ENCODE measurements around the gene B4GALT4. TPM values are rescaled to one million over a fixed set of nuclear protein-coding genes. Genes with fewer than 3 reads are reported as not detected.

Gene B4GALT4
- total and polyA plus RNA-seq, 2 donors (not counting 3 experiments of a cell fraction or from before 2014, with no cell fraction given) = 3.7 to 7.1 TPM

DNA sequence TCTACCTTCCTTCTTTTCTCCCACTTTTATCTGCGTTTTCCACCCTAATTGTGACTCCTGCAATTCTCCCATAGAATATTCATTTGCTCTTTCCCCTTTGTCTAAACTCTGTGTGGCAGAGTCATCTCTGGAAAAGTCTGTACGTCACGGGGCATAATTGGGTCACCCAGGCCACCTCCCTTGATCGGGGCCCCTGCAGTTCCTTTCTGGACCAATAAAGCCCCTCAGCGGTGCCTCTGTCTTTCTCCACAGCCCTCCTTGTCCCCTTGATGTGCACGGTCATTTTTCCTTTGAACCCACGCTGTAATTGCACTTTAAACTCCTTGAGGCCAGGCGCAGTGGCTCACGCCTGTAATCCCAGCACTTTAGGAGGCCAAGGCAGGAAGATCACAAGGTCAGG, 56.6 kb downstream of the B4GALT4 start:
- no peak for FAIRE-seq
- H3K4me2 ChIP-seq (ENCODE audit: insufficient read depth, low read length) = no peak overlapping the region
- no peak for TF ChIP-seq JUN (IDR thresholded peaks at IDR 0.05; ENCODE audit: borderline replicate concordance, insufficient read depth, insufficient read length, low read depth)
- no peak for TF ChIP-seq FOS (IDR thresholded peaks at IDR 0.05; ENCODE audit: borderline replicate concordance, insufficient read depth, low read length)
- no peak for TF ChIP-seq GATA2 (IDR thresholded peaks at IDR 0.05; ENCODE audit: insufficient read depth, insufficient read length, low read depth, low read length)
- TF ChIP-seq POLR2A (IDR thresholded peaks at IDR 0.05; ENCODE audit: low read depth, low read length) = no peak
- TF ChIP-seq EZH2 (IDR thresholded peaks at IDR 0.05; ENCODE audit: borderline replicate concordance, low read depth, low read length, severe bottlenecking) = no peak
- TF ChIP-seq MAX (IDR thresholded peaks at IDR 0.05; ENCODE audit: insufficient read depth, insufficient read length) = no peak
- no peak for TF ChIP-seq MYC (IDR thresholded peaks at IDR 0.05; ENCODE audit: low read depth, low read length)
- TF ChIP-seq, protein P1, sequence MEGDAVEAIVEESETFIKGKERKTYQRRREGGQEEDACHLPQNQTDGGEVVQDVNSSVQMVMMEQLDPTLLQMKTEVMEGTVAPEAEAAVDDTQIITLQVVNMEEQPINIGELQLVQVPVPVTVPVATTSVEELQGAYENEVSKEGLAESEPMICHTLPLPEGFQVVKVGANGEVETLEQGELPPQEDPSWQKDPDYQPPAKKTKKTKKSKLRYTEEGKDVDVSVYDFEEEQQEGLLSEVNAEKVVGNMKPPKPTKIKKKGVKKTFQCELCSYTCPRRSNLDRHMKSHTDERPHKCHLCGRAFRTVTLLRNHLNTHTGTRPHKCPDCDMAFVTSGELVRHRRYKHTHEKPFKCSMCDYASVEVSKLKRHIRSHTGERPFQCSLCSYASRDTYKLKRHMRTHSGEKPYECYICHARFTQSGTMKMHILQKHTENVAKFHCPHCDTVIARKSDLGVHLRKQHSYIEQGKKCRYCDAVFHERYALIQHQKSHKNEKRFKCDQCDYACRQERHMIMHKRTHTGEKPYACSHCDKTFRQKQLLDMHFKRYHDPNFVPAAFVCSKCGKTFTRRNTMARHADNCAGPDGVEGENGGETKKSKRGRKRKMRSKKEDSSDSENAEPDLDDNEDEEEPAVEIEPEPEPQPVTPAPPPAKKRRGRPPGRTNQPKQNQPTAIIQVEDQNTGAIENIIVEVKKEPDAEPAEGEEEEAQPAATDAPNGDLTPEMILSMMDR (IDR thresholded peaks at IDR 0.05; ENCODE audit: extremely low read depth in 1 of 2, insufficient read depth in 1 of 2, low read depth in 1 of 2, low read length in 2 of 2) = no peak
- TF ChIP-seq POLR2AphosphoS5 (IDR thresholded peaks at IDR 0.05; ENCODE audit: insufficient read depth, low read depth, low read length) = no peak
- H2AFZ ChIP-seq (ENCODE audit: low read depth, low read length) = no peak overlapping the region
- dilution Hi-C loops (cut with MboI; ENCODE audit: extremely low pct_ligation_motif_present, low sequenced_read_pairs) (no loop called here), intact Hi-C loops (cut with micrococcal nuclease) (no loop called here)
- ChIA-PET POLR2A (no interaction called here), CTCF (no interaction called here)
- no peaks in the 10 kb centered on the region for H3K4me1 ChIP-seq (ENCODE audit: control insufficient read depth, extremely low read depth, insufficient read depth, low read length)
- H3K9me1 ChIP-seq (replicated peaks; ENCODE audit: control insufficient read depth, extremely low read depth, insufficient read depth, low read length) = no peaks in the 10 kb centered on the region
- H3K9me3 ChIP-seq (replicated peaks; ENCODE audit: control insufficient read depth, insufficient read depth, low read length) = no peaks in the 10 kb centered on the region
- no TSS peak for BruUV-seq (replicated peaks)
- no peaks in the 10 kb centered on the region for H3K79me2 ChIP-seq (ENCODE audit: control insufficient read depth, insufficient read depth, low read length)
- peaks cover 0 to 5% of the 10 kb centered on the region in 2 experiments for H3K27me3 ChIP-seq (ENCODE audit: control insufficient read depth in 2 of 2, insufficient read depth in 2 of 2, low read length in 2 of 2)
- H4K20me1 ChIP-seq (replicated peaks; ENCODE audit: control insufficient read depth, extremely low read depth, insufficient read depth, low read length) = no peaks in the 10 kb centered on the region
- H3K4me3 ChIP-seq (replicated peaks in 1 of 3; ENCODE audit: insufficient read depth in 1 of 3, low read depth in 1 of 3, low read length in 3 of 3) = no peak overlapping the region
- no peak overlapping the region for H3K9ac ChIP-seq (replicated peaks; ENCODE audit: extremely low read depth, insufficient read depth, low read length)
- H3K27ac ChIP-seq (ENCODE audit: insufficient read depth, low read depth, low read length) = no peak overlapping the region
- DNase-seq (ENCODE audit: low read depth, low spot score) = no peak
- no peaks in the 10 kb centered on the region for H3K36me3 ChIP-seq (ENCODE audit: control insufficient read depth in 2 of 2, extremely low read depth in 1 of 2, insufficient read depth in 2 of 2, low read length in 2 of 2)
